GM19238 (cell line): ENCODE measurements around the gene AJM1.
A peak's percentile ranks its signal among the peaks of the same experiment; 100 is the strongest.
"Not testable (repeated sequence)": the region's sequence is repeated elsewhere in the genome, so short reads cannot be mapped to it uniquely, and the experiment has no call there.

Experiments
- DNase-seq: peaks from one replicate; pipeline ENCODE4 v3.0.0; 2011; ENCODE audit warnings: low spot score; ENCODE audit not compliant: insufficient read length

AJM1 gene

DNA sequence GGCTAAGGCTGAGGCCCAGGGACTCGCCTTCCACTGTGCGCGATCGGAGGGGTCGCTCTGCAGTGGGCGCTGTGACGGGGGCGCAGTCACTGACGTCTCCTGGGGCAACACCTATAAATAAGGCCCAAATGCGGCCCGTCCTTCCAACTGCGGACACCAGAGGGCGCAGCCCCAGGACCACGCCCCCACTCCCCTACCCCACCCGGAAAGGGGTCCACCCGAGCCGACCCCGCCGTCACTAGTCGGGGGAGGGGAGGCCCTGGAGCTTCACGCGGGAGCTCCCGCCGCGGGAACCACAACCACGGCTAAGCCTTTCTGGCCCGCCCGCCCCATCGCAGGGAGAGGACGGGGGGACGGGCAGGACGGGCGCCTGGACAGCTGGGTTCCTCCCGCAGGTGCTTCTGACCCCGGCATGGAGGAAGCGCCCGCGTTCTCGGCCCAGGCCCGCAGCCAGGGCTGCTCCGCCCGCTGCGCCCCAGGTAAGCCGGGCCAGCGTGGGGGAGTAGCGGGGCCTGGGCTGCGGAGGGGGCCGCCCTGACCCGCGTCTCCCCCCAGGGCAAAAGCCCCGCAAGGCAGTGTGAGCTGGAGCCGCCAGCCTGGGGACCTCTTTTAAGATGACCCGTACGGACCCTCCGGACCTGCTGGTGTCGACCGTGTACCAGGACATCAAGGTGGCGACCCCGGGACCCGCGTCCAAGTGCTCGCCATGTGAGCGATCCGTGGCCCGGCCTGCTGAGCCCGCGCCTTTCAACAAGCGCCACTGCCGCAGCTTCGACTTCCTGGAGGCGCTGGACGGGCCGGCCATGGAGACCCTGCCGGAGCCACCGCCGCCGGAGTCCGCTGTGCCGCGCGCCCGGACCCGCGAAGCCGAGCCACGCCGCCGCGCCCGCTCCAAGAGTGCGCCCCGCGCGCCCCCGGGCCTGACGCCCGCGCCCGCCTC lies 1.8 kb downstream of the AJM1 start:
- not testable (repeated sequence) for DNase-seq

DNA sequence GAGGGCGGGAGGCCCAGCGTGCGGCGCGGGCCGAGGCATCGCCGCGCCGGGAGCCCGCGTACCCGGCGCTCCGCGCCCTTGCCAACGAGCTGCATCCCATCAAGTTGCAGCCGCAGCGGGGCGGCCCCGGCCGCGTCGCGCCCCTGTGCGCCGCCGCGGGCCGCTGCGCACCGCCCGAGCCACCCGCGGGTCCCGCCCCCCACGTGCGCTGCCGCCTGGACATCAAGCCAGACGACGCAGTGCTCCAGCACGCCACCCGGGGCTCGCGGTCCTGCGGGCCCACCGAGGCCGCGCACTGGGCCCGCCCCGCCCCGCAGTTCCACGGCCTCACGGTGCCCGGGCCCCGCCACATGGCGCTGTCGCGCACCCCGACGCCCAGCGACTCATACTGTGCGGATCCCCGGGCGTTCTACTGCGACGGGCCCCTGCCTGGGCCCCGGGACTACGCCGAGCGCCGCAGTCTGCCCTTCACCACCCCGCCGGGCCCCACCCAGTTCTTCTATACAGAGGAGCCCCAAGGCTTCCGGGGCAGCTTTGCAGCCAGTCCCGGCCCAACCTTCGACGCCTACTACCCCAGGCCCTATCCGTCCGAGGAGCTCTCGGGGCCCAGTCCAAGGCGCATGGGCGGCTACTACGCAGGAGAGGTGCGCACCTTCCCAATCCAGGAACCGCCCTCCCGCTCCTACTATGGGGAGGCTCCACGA lies 2.6 kb downstream of the AJM1 start:
- no peak for DNase-seq

DNA sequence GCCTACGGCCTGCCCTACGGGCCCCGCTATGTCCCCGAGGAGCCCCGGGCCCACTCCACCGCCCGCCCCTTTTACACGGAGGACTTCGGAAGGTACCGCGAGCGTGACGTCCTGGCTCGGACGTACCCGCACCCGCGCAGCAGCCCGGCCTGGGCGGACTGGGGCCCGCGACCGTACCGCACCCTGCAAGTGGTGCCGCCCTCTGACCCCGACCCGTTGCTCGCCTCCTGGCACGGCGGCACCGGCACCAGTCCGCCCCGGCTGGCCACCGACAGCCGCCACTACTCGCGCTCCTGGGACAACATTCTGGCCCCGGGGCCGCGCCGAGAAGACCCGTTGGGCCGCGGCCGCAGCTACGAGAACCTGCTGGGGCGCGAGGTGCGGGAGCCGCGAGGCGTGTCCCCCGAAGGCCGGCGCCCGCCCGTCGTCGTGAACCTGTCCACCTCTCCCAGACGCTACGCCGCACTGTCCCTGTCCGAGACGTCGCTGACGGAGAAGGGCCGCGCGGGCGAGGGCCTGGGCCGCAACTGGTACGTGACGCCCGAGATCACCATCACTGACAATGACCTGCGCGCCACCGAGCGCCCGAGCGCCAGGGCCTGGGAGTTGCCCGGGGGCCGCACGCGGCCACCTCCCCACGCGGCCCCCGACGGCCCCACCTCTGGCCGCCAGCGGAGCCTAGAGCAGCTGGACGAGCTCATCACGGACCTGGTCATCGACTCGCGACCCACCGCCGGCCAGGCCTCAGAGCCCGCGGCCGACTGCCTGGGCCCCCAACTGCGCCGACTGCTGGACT lies 3.4 kb downstream of the AJM1 start:
- no peak for DNase-seq

DNA sequence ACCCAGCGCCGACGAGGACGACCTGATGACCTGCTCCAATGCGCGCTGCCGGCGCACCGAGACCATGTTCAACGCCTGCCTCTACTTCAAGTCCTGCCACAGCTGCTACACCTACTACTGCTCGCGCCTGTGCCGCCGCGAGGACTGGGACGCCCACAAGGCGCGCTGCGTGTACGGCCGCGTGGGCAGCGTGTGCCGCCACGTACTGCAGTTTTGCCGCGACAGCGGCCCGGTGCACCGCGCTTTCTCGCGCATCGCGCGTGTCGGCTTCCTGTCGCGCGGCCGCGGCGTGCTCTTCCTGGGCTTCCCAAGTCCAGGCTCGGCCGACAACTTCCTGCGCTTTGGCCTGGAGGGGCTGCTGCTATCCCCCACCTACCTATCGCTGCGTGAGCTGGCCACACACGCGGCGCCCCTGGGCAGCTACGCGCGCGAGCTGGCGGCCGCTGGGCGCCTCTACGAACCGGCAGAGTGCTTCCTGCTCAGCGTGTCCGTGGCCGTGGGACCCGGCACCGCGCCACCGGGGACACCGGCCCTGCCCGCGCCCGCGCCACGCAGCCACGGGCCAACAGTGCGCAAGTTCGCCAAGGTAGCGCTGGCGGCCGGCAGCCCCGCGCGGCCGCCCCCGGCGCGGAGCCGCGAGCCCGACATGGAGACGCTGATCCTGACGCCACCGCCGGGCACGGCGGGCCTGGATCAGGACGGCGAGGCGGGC lies 4.3 kb downstream of the AJM1 start:
- no peak for DNase-seq

DNA sequence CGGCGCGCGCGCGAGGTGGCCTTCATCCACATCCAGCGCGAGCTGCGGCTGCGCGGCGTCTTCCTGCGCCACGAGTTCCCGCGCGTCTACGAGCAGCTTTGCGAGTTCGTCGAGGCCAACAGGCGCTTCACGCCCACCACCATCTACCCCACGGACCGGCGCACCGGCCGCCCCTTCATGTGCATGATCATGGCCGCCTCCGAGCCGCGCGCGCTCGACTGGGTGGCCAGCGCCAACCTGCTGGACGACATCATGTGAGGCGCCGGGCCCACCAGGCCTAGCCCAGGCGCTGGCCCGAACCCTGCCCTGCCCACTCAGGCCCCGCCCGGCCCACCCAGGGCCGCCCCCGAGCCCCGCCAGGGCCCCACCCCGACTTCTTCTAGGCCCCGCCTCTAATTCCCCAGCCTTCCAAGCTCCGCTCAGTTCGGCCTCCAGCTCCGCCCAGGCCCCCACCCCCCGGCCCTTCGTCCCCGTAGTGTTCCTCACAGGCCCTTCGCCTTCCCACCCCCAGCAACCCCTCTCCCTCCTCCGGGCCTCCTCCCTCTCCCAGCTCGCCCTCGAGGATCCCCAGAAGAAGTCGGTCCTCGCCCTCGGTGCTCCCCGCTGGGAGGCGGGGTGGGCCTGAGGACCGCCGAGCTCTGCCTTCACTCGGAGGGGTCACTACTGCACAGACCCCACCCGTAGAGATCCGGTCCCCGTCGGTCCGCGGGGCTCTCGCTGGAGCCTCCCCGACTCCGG lies 5.0 kb downstream of the AJM1 start:
- DNase-seq, result no peak

DNA sequence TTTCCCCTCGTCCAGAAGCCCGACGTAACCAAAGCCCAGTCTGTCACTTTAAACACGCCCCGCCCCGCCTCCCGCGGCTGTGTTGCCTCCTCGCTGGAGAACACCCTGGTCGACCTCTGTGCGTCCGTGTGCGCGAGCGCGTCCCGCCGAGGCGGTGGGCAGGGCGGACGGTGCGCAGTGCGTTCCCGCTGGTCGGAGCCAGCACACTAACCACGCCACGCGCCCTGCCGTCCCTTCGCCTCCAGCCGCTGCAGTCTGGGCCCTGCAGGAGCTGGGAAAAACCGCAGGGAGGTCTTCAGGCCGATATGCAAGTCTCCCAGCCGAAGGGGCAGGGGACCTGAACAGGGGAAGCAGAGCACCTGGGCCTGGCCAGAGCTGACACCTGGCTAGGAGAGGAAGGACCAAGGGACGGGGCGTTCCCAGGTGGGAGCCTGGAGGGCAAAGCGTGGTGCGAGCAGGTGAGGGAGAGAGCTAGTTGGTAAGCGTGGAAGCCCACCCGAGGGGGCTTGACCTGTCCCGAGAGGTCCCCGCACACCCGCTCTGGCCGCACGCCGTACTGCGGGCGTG lies 5.6 kb downstream of the AJM1 start:
- DNase-seq, result peak; percentile 66

DNA sequence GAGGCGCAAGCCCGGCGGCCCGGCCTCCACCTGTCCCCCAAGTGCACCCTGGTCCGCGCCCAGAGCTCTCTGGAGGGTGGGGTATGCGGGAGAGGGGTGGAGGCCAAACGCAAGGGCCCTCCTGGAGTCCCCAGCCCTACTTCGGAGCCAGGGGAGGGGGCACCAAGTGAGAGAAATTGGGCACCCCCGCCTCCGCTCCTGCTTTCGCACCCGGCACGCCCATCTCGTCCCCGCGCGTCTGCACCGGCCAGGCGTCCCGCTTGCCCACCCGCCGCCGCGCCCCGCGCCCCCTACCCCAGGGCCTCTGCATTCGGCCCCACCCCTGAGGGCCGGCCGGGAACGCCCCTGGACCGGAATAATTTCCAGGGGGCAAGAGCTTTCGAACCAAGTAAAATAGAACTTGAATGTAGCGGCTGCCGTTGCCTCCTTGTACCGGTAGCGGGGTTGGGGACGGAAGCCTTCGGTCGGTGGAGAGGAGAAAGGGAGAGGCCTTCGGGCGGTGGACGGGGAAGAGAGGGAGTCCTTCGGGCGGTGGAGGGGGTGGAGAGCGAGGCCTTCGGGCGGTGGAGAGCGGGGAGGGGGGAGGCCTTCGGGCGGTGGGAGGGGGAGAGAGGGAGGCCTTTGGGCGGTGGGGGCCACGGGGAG lies 6.2 kb downstream of the AJM1 start:
- peak; percentile 41 for DNase-seq

DNA sequence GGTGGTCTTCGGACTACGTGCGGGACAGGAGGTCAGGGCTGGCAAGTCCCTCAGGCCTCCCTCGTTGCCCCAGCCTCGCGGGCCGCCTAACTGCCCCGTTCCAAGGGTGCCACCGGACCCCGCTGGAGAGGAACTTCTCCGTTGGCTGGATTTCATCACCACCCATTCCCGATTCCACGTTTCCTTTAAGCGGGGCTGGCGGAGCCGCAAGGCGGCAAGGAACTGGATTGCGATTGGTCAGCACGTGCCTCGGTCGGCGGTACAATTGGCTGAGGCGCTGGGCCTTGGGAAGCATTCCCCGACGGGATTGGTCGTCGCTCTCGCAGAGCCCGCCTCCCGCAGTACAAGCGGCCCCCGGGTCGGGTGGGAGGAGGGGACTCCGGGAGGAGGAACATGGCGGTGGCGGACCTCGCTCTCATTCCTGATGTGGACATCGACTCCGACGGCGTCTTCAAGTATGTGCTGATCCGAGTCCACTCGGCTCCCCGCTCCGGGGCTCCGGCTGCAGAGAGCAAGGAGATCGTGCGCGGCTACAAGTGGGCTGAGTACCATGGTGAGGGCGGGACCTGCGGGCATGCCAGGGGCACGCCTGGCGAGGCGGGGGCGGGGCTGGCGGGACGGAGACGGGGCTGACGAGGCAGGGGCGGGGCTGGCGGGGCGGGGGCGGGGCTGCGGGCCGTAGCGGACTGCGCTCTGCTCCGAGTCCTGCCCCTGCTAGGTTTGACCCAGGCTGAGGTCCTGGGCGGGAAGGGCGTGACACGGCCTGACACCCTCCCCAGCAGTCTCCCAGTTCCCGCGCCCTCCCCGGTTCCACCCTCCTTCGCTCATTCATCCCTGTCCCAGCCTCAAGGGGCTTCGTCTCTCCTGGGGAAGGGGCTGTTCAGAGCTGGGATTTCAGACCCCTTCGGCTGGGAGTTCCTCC lies 7.0 kb downstream of the AJM1 start, which contains the start of gene PHPT1:
TSS of gene PHPT1 (plus strand) at position 372 of the 922 bp plus-strand sequence. CDS start at position 394, 22 bp downstream.
- DNase-seq, result peak; percentile 100

DNA sequence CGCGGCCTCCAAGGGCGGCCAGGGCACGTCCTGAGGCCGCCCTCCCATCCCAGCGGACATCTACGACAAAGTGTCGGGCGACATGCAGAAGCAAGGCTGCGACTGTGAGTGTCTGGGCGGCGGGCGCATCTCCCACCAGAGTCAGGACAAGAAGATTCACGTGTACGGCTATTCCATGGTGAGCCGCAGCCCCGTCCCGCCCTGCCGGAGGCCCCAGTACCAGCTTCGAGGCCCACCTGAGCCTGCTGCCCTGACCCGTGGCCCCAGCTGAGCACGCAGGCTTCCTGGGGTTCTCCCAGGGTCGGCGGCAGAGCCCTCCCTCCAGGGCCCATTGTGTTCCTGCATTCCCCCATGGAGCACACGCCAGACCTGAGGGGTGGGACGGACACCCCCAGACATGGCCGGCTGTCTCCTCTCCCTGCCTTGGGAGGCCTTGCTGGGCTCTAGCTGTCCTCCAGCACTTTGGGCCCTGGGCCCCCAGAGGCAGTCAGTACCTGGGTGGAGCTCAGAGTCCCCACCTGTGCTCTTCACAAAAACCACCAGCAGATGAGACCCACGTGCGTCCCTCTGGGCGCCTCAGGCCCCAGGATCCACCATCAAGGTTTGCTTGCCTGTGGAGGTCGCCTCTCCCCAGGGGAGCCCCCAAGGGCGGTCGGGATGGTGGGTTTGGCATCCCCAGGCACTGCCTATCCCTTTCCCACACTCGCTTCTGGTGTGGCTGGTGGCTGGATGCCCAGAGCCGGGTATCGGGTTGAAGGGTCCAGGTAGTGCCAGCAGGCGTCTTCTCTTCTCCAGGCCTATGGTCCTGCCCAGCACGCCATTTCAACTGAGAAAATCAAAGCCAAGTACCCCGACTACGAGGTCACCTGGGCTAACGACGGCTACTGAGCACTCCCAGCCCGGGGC lies 7.9 kb downstream of the AJM1 start:
- DNase-seq, result no peak

DNA sequence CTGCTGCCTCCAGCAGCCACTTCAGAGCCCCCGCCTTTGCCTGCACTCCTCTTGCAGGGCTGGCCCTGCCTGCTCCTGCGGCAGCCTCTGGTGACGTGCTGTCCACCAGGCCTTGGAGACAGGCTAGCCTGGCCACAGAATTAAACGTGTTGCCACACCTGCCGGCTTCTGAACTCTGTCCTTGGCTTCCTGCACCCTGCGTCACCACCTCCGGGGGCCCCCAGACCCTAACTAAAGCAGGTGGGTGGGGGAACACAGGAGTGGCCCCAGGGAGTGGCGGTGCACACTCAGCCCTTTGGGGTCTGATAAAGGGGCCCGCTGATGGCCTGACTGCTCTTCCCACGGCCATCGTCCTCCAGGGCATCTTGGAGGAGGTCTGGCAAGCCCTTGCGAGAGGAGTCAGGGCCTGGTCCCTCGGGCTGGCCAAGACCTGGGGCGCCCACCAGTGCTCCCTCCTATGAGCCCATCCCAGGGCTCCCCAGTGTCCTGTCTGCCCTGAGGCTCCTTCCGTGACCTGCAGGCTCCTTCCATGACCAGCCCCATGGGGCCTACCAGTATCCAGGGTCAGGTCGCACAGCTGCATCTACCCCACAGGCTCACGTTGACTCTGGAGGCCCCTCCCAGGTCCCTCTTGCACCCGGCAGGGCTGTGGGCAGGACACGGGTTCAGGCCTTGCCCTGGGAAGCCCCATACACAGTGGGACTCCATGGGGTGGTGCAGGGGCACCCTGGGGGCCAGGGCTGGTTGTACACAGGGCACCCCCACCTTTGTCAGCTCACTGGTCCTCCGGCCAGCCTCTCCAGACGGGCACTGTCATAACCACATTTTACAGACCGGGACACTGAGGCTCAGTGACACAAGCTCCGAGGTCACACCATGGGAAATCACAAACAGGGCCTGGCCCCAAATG lies 8.8 kb downstream of the AJM1 start:
- no peak for DNase-seq

DNA sequence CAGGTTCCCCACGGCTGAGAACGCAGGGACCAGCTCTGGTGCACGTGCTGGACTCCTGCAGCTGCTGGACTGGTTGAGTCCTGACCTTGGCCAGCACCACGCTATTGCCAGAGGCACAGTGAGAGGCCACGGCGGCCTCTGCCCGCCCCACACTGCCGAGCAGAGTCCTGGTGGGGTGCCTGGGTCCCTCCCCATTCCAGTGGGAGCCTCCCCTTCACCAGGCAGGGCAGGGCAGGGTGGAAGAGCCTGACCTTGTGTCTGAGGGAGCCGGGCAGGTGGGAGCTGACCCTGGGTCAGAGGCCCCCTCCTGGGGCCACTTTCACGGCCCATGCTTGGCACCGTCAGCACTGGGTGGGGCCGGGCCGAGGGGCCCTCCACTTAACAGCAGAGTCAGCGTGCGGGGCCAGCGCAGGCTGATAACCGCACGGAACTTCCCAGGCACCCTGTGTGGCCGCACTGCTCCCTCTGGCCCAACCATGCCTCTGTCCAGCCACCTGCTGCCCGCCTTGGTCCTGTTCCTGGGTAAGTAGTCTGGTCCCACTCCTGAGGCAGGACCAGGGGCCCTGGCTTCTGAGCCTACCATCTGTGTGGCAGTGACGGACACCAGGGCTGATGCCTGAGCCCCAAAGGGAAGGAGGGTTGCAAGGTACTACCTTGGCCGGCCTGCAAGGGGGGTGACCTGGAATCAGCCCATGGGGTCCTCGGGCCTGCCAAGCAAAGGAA lies 9.8 kb downstream of the AJM1 start, which contains the start of gene MAMDC4:
TSS of gene MAMDC4 (plus strand) at position 406 of the 723 bp plus-strand sequence. CDS start at position 477, 71 bp downstream.
- DNase-seq, result no peak

DNA sequence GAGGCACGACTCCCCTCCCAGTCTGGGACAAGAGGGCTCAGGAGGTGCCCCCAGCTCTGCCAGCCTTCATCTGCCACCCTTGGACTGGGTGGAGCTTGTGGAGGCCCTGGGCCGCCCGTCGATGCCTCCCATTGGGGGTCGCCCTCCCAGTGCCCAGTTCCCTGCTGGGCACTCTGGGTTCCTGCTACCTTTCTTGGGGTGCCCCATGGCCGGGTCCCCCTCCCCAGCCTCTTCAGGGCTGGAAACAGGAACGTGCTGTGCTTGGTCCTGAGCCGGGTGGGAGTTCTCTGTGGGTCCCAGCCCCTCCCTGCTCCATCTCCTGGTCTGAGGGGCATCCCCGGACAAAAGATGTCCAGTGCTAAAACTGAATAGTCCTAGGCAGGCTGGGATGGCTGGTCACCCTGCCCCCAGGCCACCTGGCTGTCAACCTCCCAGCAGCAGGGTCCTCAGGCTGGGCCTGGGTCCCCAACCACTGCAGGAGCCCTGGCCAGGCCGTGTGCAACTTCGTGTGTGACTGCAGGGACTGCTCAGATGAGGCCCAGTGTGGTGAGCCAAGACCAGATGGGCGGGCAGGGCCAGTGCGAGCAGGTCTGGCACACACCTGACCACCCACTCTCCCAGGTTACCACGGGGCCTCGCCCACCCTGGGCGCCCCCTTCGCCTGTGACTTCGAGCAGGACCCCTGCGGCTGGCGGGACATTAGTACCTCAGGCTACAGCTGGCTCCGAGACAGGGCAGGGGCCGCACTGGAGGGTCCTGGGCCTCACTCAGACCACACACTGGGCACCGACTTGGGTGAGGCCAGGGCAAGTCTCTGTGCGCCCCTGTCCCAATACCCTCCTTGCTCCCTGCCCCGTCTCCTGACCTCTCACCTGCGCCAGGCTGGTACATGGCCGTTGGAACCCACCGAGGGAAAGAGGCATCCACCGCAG lies 10.7 kb downstream of the AJM1 start:
- DNase-seq, result no peak

DNA sequence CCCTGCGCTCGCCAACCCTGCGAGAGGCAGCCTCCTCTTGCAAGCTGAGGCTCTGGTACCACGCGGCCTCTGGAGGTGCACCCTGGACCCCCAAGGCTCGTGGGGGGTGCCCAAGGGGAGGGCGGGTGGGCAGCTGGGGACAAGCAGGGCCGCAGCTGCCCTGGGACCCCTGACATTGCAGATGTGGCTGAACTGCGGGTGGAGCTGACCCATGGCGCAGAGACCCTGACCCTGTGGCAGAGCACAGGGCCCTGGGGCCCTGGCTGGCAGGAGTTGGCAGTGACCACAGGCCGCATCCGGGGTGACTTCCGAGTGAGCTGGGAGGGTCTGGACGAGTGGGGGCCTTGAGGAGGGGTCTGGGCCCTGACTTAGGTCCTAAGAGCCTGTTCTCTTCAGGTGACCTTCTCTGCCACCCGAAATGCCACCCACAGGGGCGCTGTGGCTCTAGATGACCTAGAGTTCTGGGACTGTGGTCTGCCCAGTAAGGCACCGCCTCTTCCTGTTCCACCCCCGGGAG lies 11.4 kb downstream of the AJM1 start:
- DNase-seq, result no peak
